WERI-Rb-1 (cell line): ENCODE measurements around the gene VWA5B1.

ENCODE experiments used
- DNase-seq: peaks from one replicate; pipeline ENCODE4 v3.0.0-alpha.2; 2020
- H3K27ac ChIP-seq: fragments of 250-450 bp; sonication (Bioruptor Pico); 2 replicates; pipeline ENCODE4 v1.5.1; 2020; ENCODE audit warnings: mild to moderate bottlenecking, moderate library complexity
- H3K27me3 ChIP-seq: fragments of 250-450 bp; sonication (Bioruptor Pico); 2 replicates; pipeline ENCODE4 v1.5.1; 2021; ENCODE audit warnings: mild to moderate bottlenecking, low read depth, moderate library complexity; ENCODE audit not compliant: insufficient read depth, severe bottlenecking
- H3K36me3 ChIP-seq: fragments of 250-450 bp; sonication (Bioruptor Pico); 2 replicates; pipeline ENCODE4 v1.5.1; 2020; ENCODE audit warnings: mild to moderate bottlenecking, moderate library complexity
- H3K4me3 ChIP-seq: 2 replicates; pipeline ENCODE4 v1.5.1; 2011; ENCODE audit warnings: low read depth, mild to moderate bottlenecking, control low read depth, low read length
- H3K9me3 ChIP-seq: fragments of 250-450 bp; sonication (Bioruptor Pico); 2 replicates; pipeline ENCODE4 v1.5.1; 2021; ENCODE audit warnings: mild to moderate bottlenecking, moderate library complexity; ENCODE audit not compliant: severe bottlenecking
- CTCF ChIP-seq: IDR thresholded peaks from 2 replicates; pipeline ENCODE4 v1.5.1; 2011; ENCODE audit warnings: low read depth, mild to moderate bottlenecking, control low read depth, inconsistent platforms, low read length

Gene VWA5B1

GRCh38 chr1:20322081-20322824 lies 31.6 kb downstream of the VWA5B1 start:
- H3K4me3 ChIP-seq = no peak overlapping the region
- no peak for DNase-seq
- peaks cover 9% of the 10 kb centered on the region for H3K27me3 ChIP-seq

GRCh38 chr1:20322825-20323612 lies 32.3 kb downstream of the VWA5B1 start:
- Histone ChIP-seq H3K27ac (no peak overlapping the region), H3K27me3 (peaks cover 7% of the 10 kb centered on the region), H3K9me3 (no peaks in the 10 kb centered on the region), H3K4me3 (no peak overlapping the region), H3K36me3 (no peaks in the 10 kb centered on the region)
- DNase-seq = no peak
- no peak for TF ChIP-seq CTCF

More at GRCh38 chr1:20322081-20322824, 31.6 kb downstream of the VWA5B1 start:
- Histone ChIP-seq H3K27ac (no peak overlapping the region), H3K36me3 (no peaks in the 10 kb centered on the region), H3K9me3 (no peaks in the 10 kb centered on the region)
- no peak for TF ChIP-seq CTCF

GRCh38 chr1:20323613-20323920 lies 32.9 kb downstream of the VWA5B1 start:
- no peaks in the 10 kb centered on the region for H3K36me3 ChIP-seq
- DNase-seq = no peak
- TF ChIP-seq CTCF = no peak
- peaks cover 6% of the 10 kb centered on the region for H3K27me3 ChIP-seq
- no peak overlapping the region for H3K27ac ChIP-seq
- no peaks in the 10 kb centered on the region for H3K9me3 ChIP-seq
- H3K4me3 ChIP-seq = no peak overlapping the region

GRCh38 chr1:20324704-20325406 lies 34.2 kb downstream of the VWA5B1 start:
- TF ChIP-seq CTCF = no peak
- no peak overlapping the region for H3K4me3 ChIP-seq
- no peaks in the 10 kb centered on the region for H3K36me3 ChIP-seq
- H3K27me3 ChIP-seq = peaks cover 4% of the 10 kb centered on the region
- H3K27ac ChIP-seq = no peak overlapping the region
- H3K9me3 ChIP-seq = no peaks in the 10 kb centered on the region
- no peak for DNase-seq

- Histone ChIP-seq H3K4me3 (no peak overlapping the region), H3K27me3 (peaks cover under 1% of the 10 kb centered on the region), H3K36me3 (no peaks in the 10 kb centered on the region), H3K9me3 (no peaks in the 10 kb centered on the region), H3K27ac (no peak overlapping the region)
- no peak for DNase-seq
- TF ChIP-seq CTCF = no peak
These were observed 34.8 kb downstream of the VWA5B1 start for GRCh38 chr1:20325407-20325843.
